ENCODE results near the gene SORL1.
"Not testable (repeated sequence)": the region's sequence is repeated elsewhere in the genome, so short reads cannot be mapped to it uniquely, and the experiment has no call there.

The SORL1 gene, protein sequence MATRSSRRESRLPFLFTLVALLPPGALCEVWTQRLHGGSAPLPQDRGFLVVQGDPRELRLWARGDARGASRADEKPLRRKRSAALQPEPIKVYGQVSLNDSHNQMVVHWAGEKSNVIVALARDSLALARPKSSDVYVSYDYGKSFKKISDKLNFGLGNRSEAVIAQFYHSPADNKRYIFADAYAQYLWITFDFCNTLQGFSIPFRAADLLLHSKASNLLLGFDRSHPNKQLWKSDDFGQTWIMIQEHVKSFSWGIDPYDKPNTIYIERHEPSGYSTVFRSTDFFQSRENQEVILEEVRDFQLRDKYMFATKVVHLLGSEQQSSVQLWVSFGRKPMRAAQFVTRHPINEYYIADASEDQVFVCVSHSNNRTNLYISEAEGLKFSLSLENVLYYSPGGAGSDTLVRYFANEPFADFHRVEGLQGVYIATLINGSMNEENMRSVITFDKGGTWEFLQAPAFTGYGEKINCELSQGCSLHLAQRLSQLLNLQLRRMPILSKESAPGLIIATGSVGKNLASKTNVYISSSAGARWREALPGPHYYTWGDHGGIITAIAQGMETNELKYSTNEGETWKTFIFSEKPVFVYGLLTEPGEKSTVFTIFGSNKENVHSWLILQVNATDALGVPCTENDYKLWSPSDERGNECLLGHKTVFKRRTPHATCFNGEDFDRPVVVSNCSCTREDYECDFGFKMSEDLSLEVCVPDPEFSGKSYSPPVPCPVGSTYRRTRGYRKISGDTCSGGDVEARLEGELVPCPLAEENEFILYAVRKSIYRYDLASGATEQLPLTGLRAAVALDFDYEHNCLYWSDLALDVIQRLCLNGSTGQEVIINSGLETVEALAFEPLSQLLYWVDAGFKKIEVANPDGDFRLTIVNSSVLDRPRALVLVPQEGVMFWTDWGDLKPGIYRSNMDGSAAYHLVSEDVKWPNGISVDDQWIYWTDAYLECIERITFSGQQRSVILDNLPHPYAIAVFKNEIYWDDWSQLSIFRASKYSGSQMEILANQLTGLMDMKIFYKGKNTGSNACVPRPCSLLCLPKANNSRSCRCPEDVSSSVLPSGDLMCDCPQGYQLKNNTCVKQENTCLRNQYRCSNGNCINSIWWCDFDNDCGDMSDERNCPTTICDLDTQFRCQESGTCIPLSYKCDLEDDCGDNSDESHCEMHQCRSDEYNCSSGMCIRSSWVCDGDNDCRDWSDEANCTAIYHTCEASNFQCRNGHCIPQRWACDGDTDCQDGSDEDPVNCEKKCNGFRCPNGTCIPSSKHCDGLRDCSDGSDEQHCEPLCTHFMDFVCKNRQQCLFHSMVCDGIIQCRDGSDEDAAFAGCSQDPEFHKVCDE (N-terminal part only)

GRCh38 chr11:121451986-121452608 is at the start of gene SORL1:
TSS of gene SORL1 (plus strand) at chr11:121452314. CDS start at chr11:121452332, 18 bp downstream.
- Histone ChIP-seq H3K79me2 (ENCODE audit: control insufficient read depth, insufficient read depth, low read length, unreplicated experiment) (no peaks in the 10 kb centered on the region), H3K36me3 (ENCODE audit: insufficient read depth, low read length) (no peaks in the 10 kb centered on the region), H3K27me3 (ENCODE audit: insufficient read depth, low read length) (peaks cover 78% of the 10 kb centered on the region), H2AFZ (ENCODE audit: low read length, unreplicated experiment) (peak within 1 kb of the TSS; percentile 67), H3K27ac (ENCODE audit: low read depth, low read length) (no peak within 1 kb of the TSS), H3K4me1 (ENCODE audit: control insufficient read depth, insufficient read depth, low read length, unreplicated experiment) (no peaks in the 10 kb centered on the region), H3K4me3 (ENCODE audit: low read depth, low read length) (peak within 1 kb of the TSS; percentile 77)

DNA sequence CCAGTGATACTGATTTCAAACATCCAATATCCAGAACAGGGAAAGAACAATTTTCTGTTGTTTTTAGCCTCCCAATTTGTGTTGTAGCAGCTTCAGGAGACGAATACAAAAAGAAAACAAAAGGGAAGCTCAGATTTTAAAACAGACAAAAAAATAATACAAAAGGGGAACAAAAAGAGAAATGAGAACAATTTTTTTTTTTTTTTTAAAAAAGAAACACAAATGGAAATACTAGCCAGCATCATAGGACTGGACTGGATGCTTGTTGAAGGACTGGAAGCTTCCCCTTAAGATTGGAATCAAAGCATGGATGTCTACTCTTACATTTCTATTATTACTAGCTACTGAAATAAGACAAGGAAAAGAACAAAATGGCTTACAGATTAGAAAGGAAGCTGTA is 46.5 kb upstream of the SORL1 start:
- no peak overlapping the region for H3K27ac ChIP-seq (ENCODE audit: low read depth, low read length)
- H3K4me1 ChIP-seq (ENCODE audit: control insufficient read depth, insufficient read depth, low read length, unreplicated experiment) = no peaks in the 10 kb centered on the region
- peaks cover 35% of the 10 kb centered on the region for H3K27me3 ChIP-seq (ENCODE audit: insufficient read depth, low read length)
- H3K79me2 ChIP-seq (ENCODE audit: control insufficient read depth, insufficient read depth, low read length, unreplicated experiment) = no peaks in the 10 kb centered on the region
- H3K4me3 ChIP-seq (ENCODE audit: low read depth, low read length) = no peak overlapping the region
- H2AFZ ChIP-seq (ENCODE audit: low read length, unreplicated experiment) = no peak overlapping the region
- H3K36me3 ChIP-seq (ENCODE audit: insufficient read depth, low read length) = no peaks in the 10 kb centered on the region

GRCh38 chr11:121406291-121406690 is 45.8 kb upstream of the SORL1 start:
- Histone ChIP-seq H3K36me3 (ENCODE audit: insufficient read depth, low read length) (no peaks in the 10 kb centered on the region), H3K4me1 (ENCODE audit: control insufficient read depth, insufficient read depth, low read length, unreplicated experiment) (no peaks in the 10 kb centered on the region), H3K27ac (ENCODE audit: low read depth, low read length) (no peak overlapping the region), H3K4me3 (ENCODE audit: low read depth, low read length) (no peak overlapping the region), H2AFZ (ENCODE audit: low read length, unreplicated experiment) (no peak overlapping the region), H3K79me2 (ENCODE audit: control insufficient read depth, insufficient read depth, low read length, unreplicated experiment) (no peaks in the 10 kb centered on the region), H3K27me3 (ENCODE audit: insufficient read depth, low read length) (peaks cover 38% of the 10 kb centered on the region)

DNA sequence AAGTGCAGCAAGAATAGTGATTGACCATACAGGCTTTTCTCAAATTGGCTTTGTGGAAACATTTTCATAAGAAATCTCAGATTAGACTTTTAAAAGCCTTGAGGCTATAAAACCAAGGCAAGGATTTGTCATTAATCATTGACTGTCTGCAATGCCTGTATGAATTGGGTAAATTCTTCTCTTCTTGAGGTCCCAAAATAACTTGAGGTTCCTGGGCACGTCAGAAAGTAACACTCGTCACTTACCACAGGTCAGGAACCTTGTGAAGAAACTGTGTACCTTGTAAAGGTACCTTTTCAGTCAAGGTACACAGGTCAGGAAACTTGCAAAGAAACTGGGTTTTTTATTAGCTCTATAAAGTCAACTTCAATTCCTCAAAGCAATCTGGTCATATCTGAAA is 43.3 kb upstream of the SORL1 start:
- H3K27ac ChIP-seq (ENCODE audit: low read depth, low read length) = no peak overlapping the region
- H3K4me3 ChIP-seq (ENCODE audit: low read depth, low read length) = no peak overlapping the region
- H3K79me2 ChIP-seq (ENCODE audit: control insufficient read depth, insufficient read depth, low read length, unreplicated experiment) = no peaks in the 10 kb centered on the region
- H3K4me1 ChIP-seq (ENCODE audit: control insufficient read depth, insufficient read depth, low read length, unreplicated experiment) = no peaks in the 10 kb centered on the region
- peaks cover 38% of the 10 kb centered on the region for H3K27me3 ChIP-seq (ENCODE audit: insufficient read depth, low read length)
- no peak overlapping the region for H2AFZ ChIP-seq (ENCODE audit: low read length, unreplicated experiment)
- H3K36me3 ChIP-seq (ENCODE audit: insufficient read depth, low read length) = no peaks in the 10 kb centered on the region

GRCh38 chr11:121410041-121410440 is 42.1 kb upstream of the SORL1 start:
- H3K4me1 ChIP-seq (ENCODE audit: control insufficient read depth, insufficient read depth, low read length, unreplicated experiment); H3K27ac ChIP-seq (ENCODE audit: low read depth, low read length); H2AFZ ChIP-seq (ENCODE audit: low read length, unreplicated experiment); H3K36me3 ChIP-seq (ENCODE audit: insufficient read depth, low read length); H3K79me2 ChIP-seq (ENCODE audit: control insufficient read depth, insufficient read depth, low read length, unreplicated experiment); H3K4me3 ChIP-seq (ENCODE audit: low read depth, low read length): not testable (repeated sequence)
- H3K27me3 ChIP-seq (ENCODE audit: insufficient read depth, low read length) = peaks cover 47% of the 10 kb centered on the region

- H2AFZ ChIP-seq (ENCODE audit: low read length, unreplicated experiment); H3K36me3 ChIP-seq (ENCODE audit: insufficient read depth, low read length); H3K27ac ChIP-seq (ENCODE audit: low read depth, low read length); H3K79me2 ChIP-seq (ENCODE audit: control insufficient read depth, insufficient read depth, low read length, unreplicated experiment); H3K4me3 ChIP-seq (ENCODE audit: low read depth, low read length); H3K4me1 ChIP-seq (ENCODE audit: control insufficient read depth, insufficient read depth, low read length, unreplicated experiment): not testable (repeated sequence)
- peaks cover 39% of the 10 kb centered on the region for H3K27me3 ChIP-seq (ENCODE audit: insufficient read depth, low read length)
These were observed 40.8 kb upstream of the SORL1 start for GRCh38 chr11:121411330-121411729.

DNA sequence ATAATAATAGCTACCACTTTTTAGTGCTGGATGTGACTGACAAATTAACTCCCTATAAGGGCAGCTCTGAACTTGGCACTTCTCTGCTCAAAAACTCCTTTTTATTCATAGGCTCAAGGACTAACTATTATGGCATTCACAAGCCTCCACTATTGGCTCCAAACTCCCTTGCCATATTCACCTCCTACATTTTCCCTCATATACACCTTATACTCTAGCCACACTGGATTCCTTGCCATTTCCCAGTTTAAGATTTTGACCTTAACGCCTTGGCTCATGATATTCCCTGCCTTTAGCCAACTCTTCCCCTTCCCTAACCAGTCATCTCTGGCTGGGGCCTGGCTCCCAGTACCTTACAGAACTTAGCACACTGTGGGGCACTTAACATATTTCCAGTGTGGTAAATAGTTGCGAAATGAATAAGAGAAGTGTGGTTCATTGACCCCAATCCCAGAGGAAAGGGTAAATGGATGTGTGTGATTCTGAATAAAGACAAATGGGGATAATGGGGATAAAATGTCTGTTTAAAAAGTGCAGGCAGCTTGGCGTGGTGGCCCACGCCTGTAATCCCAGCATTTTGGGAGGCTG is 40.0 kb upstream of the SORL1 start:
- Histone ChIP-seq H3K4me1 (ENCODE audit: control insufficient read depth, insufficient read depth, low read length, unreplicated experiment) (peaks cover 3% of the 10 kb centered on the region), H3K36me3 (ENCODE audit: insufficient read depth, low read length) (no peaks in the 10 kb centered on the region), H3K27ac (ENCODE audit: low read depth, low read length) (no peak overlapping the region), H3K4me3 (ENCODE audit: low read depth, low read length) (no peak overlapping the region), H2AFZ (ENCODE audit: low read length, unreplicated experiment) (no peak overlapping the region), H3K79me2 (ENCODE audit: control insufficient read depth, insufficient read depth, low read length, unreplicated experiment) (no peaks in the 10 kb centered on the region), H3K27me3 (ENCODE audit: insufficient read depth, low read length) (peaks cover 32% of the 10 kb centered on the region)

DNA sequence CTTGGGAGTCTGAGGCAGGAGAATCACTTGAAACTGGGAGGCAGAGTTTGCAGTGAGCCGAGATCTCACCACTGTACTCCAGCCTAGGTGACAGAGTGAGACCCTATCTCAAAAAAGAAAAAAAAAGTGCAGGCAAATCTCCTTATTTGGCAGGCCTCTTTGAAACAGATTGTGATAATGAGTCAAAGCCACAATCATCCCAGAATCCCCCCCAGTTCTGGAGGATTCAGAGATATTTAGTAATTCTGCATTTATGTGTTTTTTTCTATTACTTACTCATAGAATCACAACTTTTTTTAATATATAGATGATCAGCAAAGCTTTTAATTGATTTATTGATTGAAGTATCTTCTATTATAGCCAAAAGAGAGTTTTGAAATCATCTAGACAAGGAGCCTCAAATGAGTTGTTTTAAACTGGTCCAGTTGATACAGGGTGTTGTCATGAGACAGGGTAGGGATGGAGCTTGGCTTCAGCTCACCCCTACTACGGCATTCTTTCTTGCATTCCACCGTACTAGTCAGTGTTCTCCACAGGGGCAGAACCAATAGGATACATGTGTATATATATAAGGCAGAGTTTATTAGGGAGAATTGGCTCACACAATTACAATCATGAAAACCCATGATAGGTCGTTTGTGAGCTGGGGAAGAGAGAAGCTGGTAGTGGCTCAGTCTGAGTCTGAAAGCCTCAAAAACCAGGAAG is 39.3 kb upstream of the SORL1 start:
- no peaks in the 10 kb centered on the region for H3K79me2 ChIP-seq (ENCODE audit: control insufficient read depth, insufficient read depth, low read length, unreplicated experiment)
- H2AFZ ChIP-seq (ENCODE audit: low read length, unreplicated experiment) = no peak overlapping the region
- H3K4me1 ChIP-seq (ENCODE audit: control insufficient read depth, insufficient read depth, low read length, unreplicated experiment) = peaks cover 9% of the 10 kb centered on the region
- no peak overlapping the region for H3K27ac ChIP-seq (ENCODE audit: low read depth, low read length)
- no peak overlapping the region for H3K4me3 ChIP-seq (ENCODE audit: low read depth, low read length)
- H3K27me3 ChIP-seq (ENCODE audit: insufficient read depth, low read length) = peaks cover 25% of the 10 kb centered on the region
- no peaks in the 10 kb centered on the region for H3K36me3 ChIP-seq (ENCODE audit: insufficient read depth, low read length)

DNA sequence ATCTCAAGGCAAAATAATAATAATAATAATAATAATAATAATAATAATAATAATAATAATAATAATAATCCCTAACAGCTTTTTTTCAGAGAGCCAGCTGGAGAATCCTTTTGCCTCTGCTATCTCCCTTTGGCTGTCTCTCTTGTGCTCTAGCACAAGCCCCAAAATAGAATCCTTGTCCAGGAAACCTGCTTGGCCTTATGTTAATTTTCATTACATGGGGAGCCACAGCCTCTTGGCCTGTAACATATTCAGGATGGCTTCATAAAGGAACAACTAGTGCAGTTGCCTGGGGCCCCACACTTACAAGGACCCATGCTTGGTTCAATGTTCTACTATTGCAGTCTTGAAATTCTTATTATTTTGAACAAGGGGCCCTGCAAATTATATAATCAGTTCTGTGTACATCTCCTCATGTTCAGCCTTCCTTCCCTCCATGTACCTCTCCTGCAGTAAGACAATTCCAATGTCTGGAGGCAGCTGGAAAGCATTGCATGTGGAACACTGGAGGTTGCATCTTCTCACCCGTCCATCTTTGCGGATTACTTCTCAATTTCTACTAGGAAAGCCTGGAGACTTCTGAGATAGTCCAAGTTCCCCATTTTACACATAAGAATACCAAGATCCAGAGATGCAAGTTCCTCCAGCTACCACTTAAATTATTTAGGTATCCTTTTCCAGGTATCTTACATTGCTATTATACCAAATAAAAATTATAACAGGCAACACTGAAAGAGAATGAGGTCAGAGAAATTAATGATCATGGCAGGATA is 37.8 kb upstream of the SORL1 start:
- H3K36me3 ChIP-seq (ENCODE audit: insufficient read depth, low read length) = no peaks in the 10 kb centered on the region
- H3K27me3 ChIP-seq (ENCODE audit: insufficient read depth, low read length) = peaks cover 24% of the 10 kb centered on the region
- no peak overlapping the region for H2AFZ ChIP-seq (ENCODE audit: low read length, unreplicated experiment)
- peaks cover 9% of the 10 kb centered on the region for H3K4me1 ChIP-seq (ENCODE audit: control insufficient read depth, insufficient read depth, low read length, unreplicated experiment)
- no peak overlapping the region for H3K4me3 ChIP-seq (ENCODE audit: low read depth, low read length)
- H3K79me2 ChIP-seq (ENCODE audit: control insufficient read depth, insufficient read depth, low read length, unreplicated experiment) = no peaks in the 10 kb centered on the region
- no peak overlapping the region for H3K27ac ChIP-seq (ENCODE audit: low read depth, low read length)
